CD4-positive, alpha-beta T cell treated with Interleukin-15 for 4 hours (primary cell): ENCODE results near the gene DYNLT4.

ENCODE experiments used
- DNase-seq: peaks from one replicate; pipeline ENCODE4 v3.0.0-alpha.2; 2020; ENCODE audit warnings: low spot score

The DYNLT4 gene

DNA sequence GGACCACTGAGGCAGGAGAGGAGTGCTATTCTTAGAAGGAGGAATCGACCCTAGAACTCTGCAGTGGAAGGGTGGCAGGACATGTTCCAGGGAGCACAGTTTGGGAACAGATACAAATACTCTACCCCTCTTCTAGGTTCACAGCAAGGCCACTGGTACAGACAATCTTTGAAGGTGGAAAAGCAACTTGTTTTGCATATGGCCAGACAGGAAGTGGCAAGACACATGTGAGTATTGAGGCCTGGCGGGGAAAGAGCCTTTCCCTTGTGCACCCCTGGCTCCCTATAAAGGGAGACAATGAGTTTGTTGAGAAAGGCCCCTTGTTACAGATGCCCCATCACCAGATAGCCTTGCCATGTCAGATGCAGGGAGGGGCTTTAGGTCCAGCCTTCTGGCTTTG lies 49.7 kb downstream of the DYNLT4 start:
- no peak for DNase-seq
